Upper lobe of left lung (tissue), 4 donors: ENCODE results near the gene SIMC1.

Experiments used
- CTCF ChIP-seq, 6 experiments: fragments of 450-650 bp in 4 of 6; fragments of 200-600 bp in 2 of 6; sonication (generic) in 2 of 6; IDR thresholded peaks; one replicate each; pipeline ENCODE4 v1.5.1; 2016 to 2019; ENCODE audit warnings: antibody characterized with exemption in 6 of 6
- POLR2A ChIP-seq, 4 donors: fragments of 450-650 bp; IDR thresholded peaks; one replicate each; pipeline ENCODE4 v1.5.1; 2016 to 2017; ENCODE audit warnings: antibody characterized with exemption in 4 of 4, mild to moderate bottlenecking in 2 of 4

DNA sequence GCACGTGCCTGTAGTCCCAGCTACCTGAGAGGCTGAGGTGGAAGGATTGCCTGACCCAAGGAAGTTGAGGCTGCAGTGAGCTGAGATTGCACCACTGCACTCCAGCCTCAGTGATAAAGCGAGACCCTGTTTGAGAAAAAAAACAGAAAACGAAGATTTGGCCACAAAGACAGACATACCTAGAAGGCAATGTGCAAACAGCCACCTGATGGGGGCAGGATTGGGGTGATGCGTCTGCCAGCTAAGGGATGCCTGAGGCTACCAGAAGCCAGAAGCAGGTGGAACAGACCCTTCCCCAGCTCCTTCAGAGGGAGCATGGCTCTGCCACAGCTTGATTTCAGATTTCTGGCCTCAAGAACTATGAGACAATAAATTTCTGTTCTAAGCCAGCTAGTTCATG lies 153.3 kb downstream of the SIMC1 start:
- TF ChIP-seq CTCF (IDR thresholded peaks at IDR 0.05): no peak
- no peak for TF ChIP-seq POLR2A (IDR thresholded peaks at IDR 0.05)
